ENCODE results near the gene RAB6B. TPM values are rescaled to one million over a fixed set of nuclear protein-coding genes. Genes with fewer than 3 reads are reported as not detected.

The RAB6B gene
- total RNA-seq, 4 donors from 2014 or later, result 6.2 to 11.9 (median 10.5) TPM

GRCh38 chr3:133943031-133943535 lies 47.4 kb upstream of the RAB6B start:
- peaks cover 0 to 3% (median 0%) of the 10 kb centered on the region in 4 donors for H3K36me3 ChIP-seq
- H3K4me1 ChIP-seq, result peaks cover 44 to 76% (median 69%) of the 10 kb centered on the region in 4 donors
- intact Hi-C loops (cut with DNase I), result no loop called here
- TF ChIP-seq, protein P1, sequence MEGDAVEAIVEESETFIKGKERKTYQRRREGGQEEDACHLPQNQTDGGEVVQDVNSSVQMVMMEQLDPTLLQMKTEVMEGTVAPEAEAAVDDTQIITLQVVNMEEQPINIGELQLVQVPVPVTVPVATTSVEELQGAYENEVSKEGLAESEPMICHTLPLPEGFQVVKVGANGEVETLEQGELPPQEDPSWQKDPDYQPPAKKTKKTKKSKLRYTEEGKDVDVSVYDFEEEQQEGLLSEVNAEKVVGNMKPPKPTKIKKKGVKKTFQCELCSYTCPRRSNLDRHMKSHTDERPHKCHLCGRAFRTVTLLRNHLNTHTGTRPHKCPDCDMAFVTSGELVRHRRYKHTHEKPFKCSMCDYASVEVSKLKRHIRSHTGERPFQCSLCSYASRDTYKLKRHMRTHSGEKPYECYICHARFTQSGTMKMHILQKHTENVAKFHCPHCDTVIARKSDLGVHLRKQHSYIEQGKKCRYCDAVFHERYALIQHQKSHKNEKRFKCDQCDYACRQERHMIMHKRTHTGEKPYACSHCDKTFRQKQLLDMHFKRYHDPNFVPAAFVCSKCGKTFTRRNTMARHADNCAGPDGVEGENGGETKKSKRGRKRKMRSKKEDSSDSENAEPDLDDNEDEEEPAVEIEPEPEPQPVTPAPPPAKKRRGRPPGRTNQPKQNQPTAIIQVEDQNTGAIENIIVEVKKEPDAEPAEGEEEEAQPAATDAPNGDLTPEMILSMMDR (IDR thresholded peaks at IDR 0.05), result no peak
- TF ChIP-seq POLR2A (IDR thresholded peaks at IDR 0.05; ENCODE audit: low read depth), result no peak
- no peak for TF ChIP-seq EP300 (IDR thresholded peaks at IDR 0.05)
- TF ChIP-seq POLR2AphosphoS5 (IDR thresholded peaks at IDR 0.05), result no peak
- no peaks in the 10 kb centered on the region for H3K9me3 ChIP-seq
- peak overlapping the region; percentile 27 to 69 (median 63) for H3K27ac ChIP-seq (replicated peaks in 1 of 4)
- 95% methylated on average over 2 of the region's 2 CpGs for WGBS
- DNase-seq (ENCODE audit: extremely low spot score), result no peak
- H3K4me3 ChIP-seq, result no peak overlapping the region
- no peaks in the 10 kb centered on the region for H3K27me3 ChIP-seq

DNA sequence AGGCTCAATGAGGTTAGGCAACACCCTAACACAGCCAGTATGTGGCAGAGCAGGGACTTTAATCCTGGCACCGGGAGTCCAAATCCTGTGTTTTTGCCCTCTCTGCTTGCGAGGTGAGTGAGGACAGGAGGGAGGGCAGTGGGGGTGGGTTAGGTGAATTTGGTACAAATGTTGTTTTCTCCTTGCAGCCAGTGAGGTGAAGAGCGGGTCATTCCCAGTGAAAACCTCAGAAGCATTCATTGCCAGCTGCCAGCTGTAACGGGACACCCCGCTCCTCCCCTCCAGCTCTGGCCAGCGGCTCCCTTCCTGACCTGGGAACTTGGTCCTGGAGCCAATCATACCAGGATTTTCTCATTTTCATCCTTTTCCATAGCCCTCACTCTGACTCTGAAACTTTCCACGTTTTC lies 45.7 kb upstream of the RAB6B start:
- no peaks in the 10 kb centered on the region for H3K9me3 ChIP-seq
- WGBS, result 57% methylated on average over 7 of the region's 7 CpGs
- H3K36me3 ChIP-seq, result peaks cover 0 to 3% (median 0%) of the 10 kb centered on the region in 4 donors
- TF ChIP-seq, protein P1 (IDR thresholded peaks at IDR 0.05), result no peak
- TF ChIP-seq POLR2AphosphoS5 (IDR thresholded peaks at IDR 0.05) (peak in 1 of 2 donors; percentile 11), POLR2A (IDR thresholded peaks at IDR 0.05; ENCODE audit: low read depth) (no peak), EP300 (IDR thresholded peaks at IDR 0.05) (no peak)
- H3K27me3 ChIP-seq, result no peaks in the 10 kb centered on the region
- intact Hi-C loops (cut with DNase I), result no loop called here
- H3K4me3 ChIP-seq, result no peak overlapping the region
- DNase-seq (ENCODE audit: extremely low spot score), result no peak
- H3K27ac ChIP-seq (replicated peaks in 1 of 4), result peak overlapping the region; percentile 38 to 60 (median 50)
- peaks cover 30 to 76% (median 74%) of the 10 kb centered on the region in 4 donors for H3K4me1 ChIP-seq

GRCh38 chr3:133940536-133940935 lies 44.9 kb upstream of the RAB6B start:
- intact Hi-C loops (cut with DNase I), result no loop called here
- DNase-seq (ENCODE audit: extremely low spot score), result no peak
- Histone ChIP-seq H3K36me3 (peaks cover 0 to 3% (median 0%) of the 10 kb centered on the region in 4 donors), H3K27me3 (no peaks in the 10 kb centered on the region), H3K4me1 (peaks cover 22 to 67% (median 65%) of the 10 kb centered on the region in 4 donors), H3K27ac (replicated peaks in 1 of 4) (peak overlapping the region in 1 of 4 donors; percentile 38), H3K4me3 (no peak overlapping the region), H3K9me3 (no peaks in the 10 kb centered on the region)
- 91% methylated on average over 8 of the region's 10 CpGs for WGBS
- no peak for TF ChIP-seq POLR2A (IDR thresholded peaks at IDR 0.05; ENCODE audit: low read depth)
- TF ChIP-seq POLR2AphosphoS5 (IDR thresholded peaks at IDR 0.05), result no peak
- TF ChIP-seq EP300 (IDR thresholded peaks at IDR 0.05), result no peak
- TF ChIP-seq, protein P1 (IDR thresholded peaks at IDR 0.05), result no peak

- Histone ChIP-seq H3K27me3 (no peaks in the 10 kb centered on the region), H3K4me3 (no peak overlapping the region), H3K27ac (replicated peaks in 1 of 4) (peak overlapping the region in 2 of 4 donors; percentile 21 to 35), H3K36me3 (peaks cover 0 to 3% (median 0%) of the 10 kb centered on the region in 4 donors), H3K4me1 (peaks cover 13 to 56% (median 55%) of the 10 kb centered on the region in 4 donors), H3K9me3 (no peaks in the 10 kb centered on the region)
- no peak for TF ChIP-seq POLR2AphosphoS5 (IDR thresholded peaks at IDR 0.05)
- TF ChIP-seq POLR2A (IDR thresholded peaks at IDR 0.05; ENCODE audit: low read depth), result no peak
- no peak for TF ChIP-seq EP300 (IDR thresholded peaks at IDR 0.05)
- TF ChIP-seq, protein P1 (IDR thresholded peaks at IDR 0.05), result no peak
- intact Hi-C loops (cut with DNase I), result loop anchor here (10.0 kb wide), 2 partner anchors 95 to 255 kb away; no protein-coding TSS in a partner anchor
- DNase-seq (ENCODE audit: extremely low spot score), result no peak
- WGBS, result 100% methylated on average over 1 of the region's 1 CpG
These were observed 43.8 kb upstream of the RAB6B start for GRCh38 chr3:133939463-133939835.
